22Rv1 (cell line): ENCODE data around the gene TMX1.

Experiments
- H3K27ac ChIP-seq: fragments of 450-650 bp; 2 replicates; pipeline ENCODE4 v1.5.1; 2017
- ZFX ChIP-seq: fragments of 450-650 bp; IDR thresholded peaks from 2 replicates; pipeline ENCODE4 v1.6.1; 2017; ENCODE audit warnings: antibody characterized with exemption, borderline replicate concordance
- TF ChIP-seq, protein P1 (sequence below): fragments of 450-650 bp; IDR thresholded peaks from 2 replicates; pipeline ENCODE4 v1.5.1; 2017; ENCODE audit warnings: mild to moderate bottlenecking

The TMX1 gene

GRCh38 chr14:51244591-51244990, 4.5 kb downstream of the TMX1 start:
- TF ChIP-seq, protein P1, sequence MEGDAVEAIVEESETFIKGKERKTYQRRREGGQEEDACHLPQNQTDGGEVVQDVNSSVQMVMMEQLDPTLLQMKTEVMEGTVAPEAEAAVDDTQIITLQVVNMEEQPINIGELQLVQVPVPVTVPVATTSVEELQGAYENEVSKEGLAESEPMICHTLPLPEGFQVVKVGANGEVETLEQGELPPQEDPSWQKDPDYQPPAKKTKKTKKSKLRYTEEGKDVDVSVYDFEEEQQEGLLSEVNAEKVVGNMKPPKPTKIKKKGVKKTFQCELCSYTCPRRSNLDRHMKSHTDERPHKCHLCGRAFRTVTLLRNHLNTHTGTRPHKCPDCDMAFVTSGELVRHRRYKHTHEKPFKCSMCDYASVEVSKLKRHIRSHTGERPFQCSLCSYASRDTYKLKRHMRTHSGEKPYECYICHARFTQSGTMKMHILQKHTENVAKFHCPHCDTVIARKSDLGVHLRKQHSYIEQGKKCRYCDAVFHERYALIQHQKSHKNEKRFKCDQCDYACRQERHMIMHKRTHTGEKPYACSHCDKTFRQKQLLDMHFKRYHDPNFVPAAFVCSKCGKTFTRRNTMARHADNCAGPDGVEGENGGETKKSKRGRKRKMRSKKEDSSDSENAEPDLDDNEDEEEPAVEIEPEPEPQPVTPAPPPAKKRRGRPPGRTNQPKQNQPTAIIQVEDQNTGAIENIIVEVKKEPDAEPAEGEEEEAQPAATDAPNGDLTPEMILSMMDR, result no peak
- TF ChIP-seq ZFX, result no peak

GRCh38 chr14:51246032-51246431, 6.0 kb downstream of the TMX1 start:
- TF ChIP-seq ZFX, result no peak
- TF ChIP-seq, protein P1, result no peak
- no peak overlapping the region for H3K27ac ChIP-seq

More at GRCh38 chr14:51244591-51244990, 4.5 kb downstream of the TMX1 start:
- no peak overlapping the region for H3K27ac ChIP-seq

DNA sequence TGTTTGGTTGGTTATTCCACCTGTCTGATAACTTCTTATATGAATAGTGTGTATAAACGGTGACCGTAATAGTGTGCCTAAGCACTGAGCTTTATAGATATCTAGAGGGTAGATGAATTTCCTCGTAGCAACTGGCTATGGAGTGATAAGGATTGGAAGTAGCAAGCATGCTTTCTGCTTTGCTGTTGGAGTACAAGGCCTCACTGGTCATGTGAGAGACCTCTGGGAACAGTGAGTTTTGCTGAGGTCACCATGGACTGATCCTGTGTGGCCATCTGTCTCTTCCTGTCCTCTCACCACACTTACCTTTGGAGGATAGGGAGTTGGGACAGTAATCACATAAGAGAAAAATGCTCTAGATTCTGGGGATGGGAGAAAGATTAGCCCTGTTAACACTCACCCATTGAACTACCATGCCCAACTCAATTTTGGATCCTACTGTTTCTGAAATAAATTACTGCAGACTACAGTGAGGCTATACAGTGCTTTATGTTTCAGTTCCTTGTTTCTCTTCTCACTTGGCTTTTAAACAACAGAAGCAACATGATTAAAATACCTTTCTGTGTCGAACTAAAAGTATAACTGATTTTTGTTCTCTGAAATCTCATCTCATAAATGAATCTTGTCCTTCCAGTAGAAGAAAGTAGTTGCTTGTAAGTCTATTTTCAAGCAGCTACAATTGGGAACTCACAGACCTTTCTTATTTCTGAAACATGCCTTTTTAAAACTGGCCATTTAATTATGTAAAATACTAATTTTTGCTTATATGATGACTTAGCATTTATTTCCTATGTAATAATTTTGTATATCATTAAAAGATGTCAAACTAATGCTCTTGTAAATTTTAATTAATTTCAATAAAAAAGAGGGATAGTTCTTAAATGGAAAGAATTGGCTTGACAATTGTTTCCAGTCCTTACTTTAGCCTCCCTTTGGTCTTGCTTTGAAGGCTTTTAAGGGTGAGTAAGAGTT, 8.3 kb downstream of the TMX1 start:
- no peak for TF ChIP-seq ZFX
- TF ChIP-seq, protein P1, result no peak
- no peak overlapping the region for H3K27ac ChIP-seq

DNA sequence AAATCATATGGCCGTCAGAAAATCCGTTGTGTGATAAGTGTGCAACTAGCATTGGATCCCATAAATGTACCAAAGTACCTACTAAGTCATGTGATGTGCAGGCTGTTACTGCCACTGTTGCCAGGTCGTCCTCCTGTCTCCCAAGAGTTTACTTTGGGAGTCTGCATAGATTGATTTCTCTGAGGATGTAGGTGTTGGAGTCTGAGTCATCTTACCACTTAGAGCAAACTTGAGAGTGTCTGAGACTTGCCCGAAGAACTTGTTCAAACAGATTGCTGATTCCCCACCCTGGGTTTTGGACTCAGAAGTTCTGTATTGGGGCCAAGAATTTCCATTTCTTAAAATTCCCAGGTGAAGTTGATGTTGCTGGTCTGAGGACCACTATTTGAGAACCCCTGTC, 11.4 kb downstream of the TMX1 start:
- TF ChIP-seq, protein P1, result no peak
- no peak for TF ChIP-seq ZFX
- H3K27ac ChIP-seq, result no peak overlapping the region

GRCh38 chr14:51253880-51254279, 13.8 kb downstream of the TMX1 start:
- TF ChIP-seq, protein P1, result no peak
- no peak for TF ChIP-seq ZFX
- no peak overlapping the region for H3K27ac ChIP-seq

GRCh38 chr14:51258280-51258679, 18.2 kb downstream of the TMX1 start:
- no peak for TF ChIP-seq ZFX
- TF ChIP-seq, protein P1, result no peak

GRCh38 chr14:51258788-51259187, 18.7 kb downstream of the TMX1 start:
- TF ChIP-seq, protein P1, result no peak
- TF ChIP-seq ZFX, result no peak
- H3K27ac ChIP-seq, result no peak overlapping the region

More at GRCh38 chr14:51258280-51258679, 18.2 kb downstream of the TMX1 start:
- H3K27ac ChIP-seq, result no peak overlapping the region
